H9 (cell line): Measurements from ENCODE around the gene NPS. TPM values are rescaled to one million over a fixed set of nuclear protein-coding genes. Genes with fewer than 3 reads are reported as not detected.

ENCODE experiments used
- DNase-seq: peaks from one replicate; pipeline ENCODE4 v3.0.0-alpha.2; 2017
- H2AFZ ChIP-seq: one replicate; pipeline ENCODE4 v1.6.1; 2013; ENCODE audit warnings: mild to moderate bottlenecking, low read length, control low read depth, moderate library complexity
- H2AK5ac ChIP-seq: 2 replicates; pipeline ENCODE4 v1.6.1; 2013; ENCODE audit warnings: low read length, control low read depth, mixed read lengths; ENCODE audit not compliant: insufficient read length
- H2BK120ac ChIP-seq: one replicate; pipeline ENCODE4 v1.6.1; 2013; ENCODE audit warnings: low read depth, mild to moderate bottlenecking, low read length, control low read depth, inconsistent platforms; ENCODE audit not compliant: poor library complexity, severe bottlenecking
- H2BK12ac ChIP-seq: 2 replicates; pipeline ENCODE4 v1.6.1; 2013; ENCODE audit warnings: low read length, control low read depth, mixed read lengths, low read depth; ENCODE audit not compliant: insufficient read length
- H2BK15ac ChIP-seq: 2 replicates; pipeline ENCODE4 v1.6.1; 2013; ENCODE audit warnings: low read depth, low read length, control low read depth
- H2BK20ac ChIP-seq: one replicate; pipeline ENCODE4 v1.6.1; 2013; ENCODE audit warnings: low read depth, mild to moderate bottlenecking, low read length, control low read depth, inconsistent platforms; ENCODE audit not compliant: poor library complexity, severe bottlenecking
- H2BK5ac ChIP-seq: 2 replicates; pipeline ENCODE4 v1.6.1; 2013; ENCODE audit warnings: low read length, control low read depth, mixed read lengths; ENCODE audit not compliant: insufficient read length
- H3K14ac ChIP-seq: 2 replicates; pipeline ENCODE4 v1.6.1; 2013; ENCODE audit warnings: low read length, control low read depth; ENCODE audit not compliant: insufficient read depth
- H3K18ac ChIP-seq: 2 replicates; pipeline ENCODE4 v1.6.1; 2013; ENCODE audit warnings: low read depth, mild to moderate bottlenecking, mixed read lengths, low read length, control low read depth; ENCODE audit not compliant: insufficient read length
- H3K23ac ChIP-seq: 2 replicates; pipeline ENCODE4 v1.6.1; 2013; ENCODE audit warnings: low read length, control low read depth, mixed read lengths, low read depth; ENCODE audit not compliant: insufficient read length
- H3K23me2 ChIP-seq: 2 replicates; pipeline ENCODE4 v1.6.1; 2013; ENCODE audit warnings: low read depth, mild to moderate bottlenecking, mixed read lengths, low read length, control low read depth; ENCODE audit not compliant: insufficient read length, poor library complexity, severe bottlenecking
- H3K27ac ChIP-seq: 2 replicates; pipeline ENCODE4 v1.5.1; 2013; ENCODE audit warnings: low read length, control low read depth, mixed read lengths, low read depth; ENCODE audit not compliant: insufficient read length
- H3K27me3 ChIP-seq: 2 replicates; pipeline ENCODE4 v1.6.1; 2013; ENCODE audit warnings: low read length, control low read depth, inconsistent platforms; ENCODE audit not compliant: insufficient read depth
- H3K4ac ChIP-seq: 2 replicates; pipeline ENCODE4 v1.6.1; 2013; ENCODE audit warnings: low read depth, mild to moderate bottlenecking, control low read depth, inconsistent platforms, low read length, moderate library complexity
- H3K4me1 ChIP-seq: 2 replicates; pipeline ENCODE4 v1.6.1; 2013; ENCODE audit warnings: low read length, control low read depth, inconsistent platforms; ENCODE audit not compliant: insufficient read depth
- H3K4me2 ChIP-seq: 2 replicates; pipeline ENCODE4 v1.6.1; 2013; ENCODE audit warnings: low read length, control low read depth, mixed read lengths; ENCODE audit not compliant: insufficient read length, insufficient read depth
- H3K56ac ChIP-seq: 2 replicates; pipeline ENCODE4 v1.6.1; 2013; ENCODE audit warnings: low read depth, mild to moderate bottlenecking, mixed read lengths, low read length, control low read depth; ENCODE audit not compliant: insufficient read length
- H3K79me1 ChIP-seq: 2 replicates; pipeline ENCODE4 v1.6.1; 2013; ENCODE audit warnings: low read depth, mild to moderate bottlenecking, moderate library complexity, low read length, control low read depth, inconsistent platforms; ENCODE audit not compliant: insufficient read depth, poor library complexity, severe bottlenecking
- H3K79me2 ChIP-seq: 2 replicates; pipeline ENCODE4 v1.6.1; 2013; ENCODE audit warnings: low read length, control low read depth, inconsistent platforms; ENCODE audit not compliant: insufficient read depth
- H3K9ac ChIP-seq: 2 replicates; pipeline ENCODE4 v1.6.1; 2013; ENCODE audit warnings: low read length, control low read depth, mixed read lengths; ENCODE audit not compliant: insufficient read length; ENCODE audit errors: extremely low read depth
- H3K9me3 ChIP-seq: one replicate; pipeline ENCODE4 v1.6.1; 2013; ENCODE audit warnings: low read depth, low read length, inconsistent platforms; ENCODE audit not compliant: control insufficient read depth
- H3T11ph ChIP-seq: one replicate; pipeline ENCODE4 v1.6.1; 2013; ENCODE audit warnings: mild to moderate bottlenecking, low read length, control low read depth, inconsistent platforms
- H4K20me1 ChIP-seq: one replicate; pipeline ENCODE4 v1.6.1; 2013; ENCODE audit not compliant: control insufficient read depth, insufficient read length, insufficient read depth
- H4K5ac ChIP-seq: 2 replicates; pipeline ENCODE4 v1.6.1; 2013; ENCODE audit warnings: low read depth, mild to moderate bottlenecking, mixed read lengths, low read length, control low read depth; ENCODE audit not compliant: insufficient read length
- H4K8ac ChIP-seq: replicated peaks from 2 replicates; pipeline ENCODE4 v1.6.1; 2013; ENCODE audit warnings: low read length, control low read depth, mixed read lengths, low read depth; ENCODE audit not compliant: insufficient read length
- H4K91ac ChIP-seq: 2 replicates; pipeline ENCODE4 v1.6.1; 2013; ENCODE audit warnings: low read depth, mild to moderate bottlenecking, moderate library complexity, mixed read lengths, low read length, control low read depth; ENCODE audit not compliant: insufficient read length
- H3K27ac Mint-ChIP-seq, 3 experiments: 2 replicates in 2 of 3; 3 replicates in 1 of 3; pipeline ENCODE4 v1.8.0; 2020 to 2021; ENCODE audit warnings: mixed read lengths in 3 of 3, mild to moderate bottlenecking in 1 of 3, moderate library complexity in 1 of 3
- H3K27me3 Mint-ChIP-seq: 2 replicates; pipeline ENCODE4 v1.8.0; 2021; ENCODE audit warnings: low read depth, mild to moderate bottlenecking, moderate library complexity, mixed read lengths
- H3K36me3 Mint-ChIP-seq, 3 experiments: 2 replicates in 2 of 3; 3 replicates in 1 of 3; pipeline ENCODE4 v1.8.0; 2020 to 2021; ENCODE audit warnings: low read depth in 3 of 3, mixed read lengths in 3 of 3; ENCODE audit not compliant: insufficient read depth in 1 of 3
- H3K4me1 Mint-ChIP-seq, 2 experiments: 2 replicates each; pipeline ENCODE4 v1.8.0; 2020; ENCODE audit warnings: mixed read lengths in 2 of 2
- H3K4me3 Mint-ChIP-seq, 2 experiments: 2 replicates in 1 of 2; 3 replicates in 1 of 2; pipeline ENCODE4 v1.8.0; 2020 to 2021; ENCODE audit warnings: mild to moderate bottlenecking in 2 of 2, mixed read lengths in 2 of 2, moderate library complexity in 1 of 2
- H3K9me3 Mint-ChIP-seq, 2 experiments: 2 replicates in 1 of 2; 3 replicates in 1 of 2; pipeline ENCODE4 v1.8.0; 2020; ENCODE audit warnings: mild to moderate bottlenecking in 2 of 2, mixed read lengths in 2 of 2, moderate library complexity in 1 of 2
- WGBS: extraction: QIAGEN DNeasy Blood & Tissue Kit; methylation state at CpG from one replicate; pipeline ENCODE4 v1.1.7; 2013; ENCODE audit warnings: missing lambda C conversion rate, low lambda C conversion rate, mixed read lengths; ENCODE audit not compliant: insufficient read length; ENCODE audit errors: extremely low coverage; 5-methylcytosine and 5-hydroxymethylcytosine counted together
- total RNA-seq: library from RNA; stranded (reverse); gene quantifications from 2 replicates; pipeline ENCODE4 v1.2.1, GENCODE V29; 2021
- TF ChIP-seq, protein P1 (sequence below): fragments of 200-600 bp; sonication (generic); conservative IDR thresholded peaks from 3 replicates; pipeline ENCODE4 v1.8.0; 2021; ENCODE audit warnings: antibody characterized with exemption, mild to moderate bottlenecking

Gene NPS
- total RNA-seq, 1 experiment from 2014 or later = not detected

DNA sequence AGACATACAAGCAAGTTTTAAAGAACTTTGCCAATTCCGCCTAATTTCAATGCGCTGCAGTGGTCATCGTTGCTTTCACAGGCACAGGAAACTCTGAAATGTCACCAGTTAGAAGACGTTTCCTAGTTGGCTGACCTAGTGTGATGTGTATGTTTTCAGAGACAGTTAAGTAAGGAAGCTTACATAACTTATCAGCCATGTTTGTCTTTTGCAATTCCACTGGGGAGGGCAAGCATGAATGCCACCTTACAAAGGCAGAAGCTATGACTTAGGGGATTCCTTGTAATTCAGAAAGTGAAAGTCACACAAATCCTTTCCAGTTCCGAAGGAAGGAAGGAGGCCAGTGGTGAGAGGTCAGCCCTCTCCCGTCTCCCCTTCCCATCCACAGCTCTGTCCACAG, 15.0 kb upstream of the NPS start:
- Histone ChIP-seq H3K23ac (no peak overlapping the region), H4K8ac (no peak overlapping the region), H3K4me2 (no peak overlapping the region), H2BK20ac (no peak overlapping the region), H3K9ac (no peak overlapping the region), H2AK5ac (no peak overlapping the region), H4K5ac (no peak overlapping the region), H3K27ac (no peak overlapping the region), H2BK12ac (no peak overlapping the region), H3K56ac (no peak overlapping the region), H3K14ac (no peak overlapping the region), H3K27me3 (no peaks in the 10 kb centered on the region), H3K18ac (no peak overlapping the region), H3T11ph (no peak overlapping the region), H2BK120ac (no peak overlapping the region), H4K20me1 (no peaks in the 10 kb centered on the region), H3K79me1 (no peaks in the 10 kb centered on the region), H2BK5ac (no peak overlapping the region), H4K91ac (no peak overlapping the region), H2AFZ (no peak overlapping the region), H3K4me1 (no peaks in the 10 kb centered on the region), H3K79me2 (no peaks in the 10 kb centered on the region), H3K23me2 (no peaks in the 10 kb centered on the region), H3K9me3 (no peaks in the 10 kb centered on the region), H2BK15ac (no peak overlapping the region), H3K4ac (no peak overlapping the region)
- TF ChIP-seq, protein P1, sequence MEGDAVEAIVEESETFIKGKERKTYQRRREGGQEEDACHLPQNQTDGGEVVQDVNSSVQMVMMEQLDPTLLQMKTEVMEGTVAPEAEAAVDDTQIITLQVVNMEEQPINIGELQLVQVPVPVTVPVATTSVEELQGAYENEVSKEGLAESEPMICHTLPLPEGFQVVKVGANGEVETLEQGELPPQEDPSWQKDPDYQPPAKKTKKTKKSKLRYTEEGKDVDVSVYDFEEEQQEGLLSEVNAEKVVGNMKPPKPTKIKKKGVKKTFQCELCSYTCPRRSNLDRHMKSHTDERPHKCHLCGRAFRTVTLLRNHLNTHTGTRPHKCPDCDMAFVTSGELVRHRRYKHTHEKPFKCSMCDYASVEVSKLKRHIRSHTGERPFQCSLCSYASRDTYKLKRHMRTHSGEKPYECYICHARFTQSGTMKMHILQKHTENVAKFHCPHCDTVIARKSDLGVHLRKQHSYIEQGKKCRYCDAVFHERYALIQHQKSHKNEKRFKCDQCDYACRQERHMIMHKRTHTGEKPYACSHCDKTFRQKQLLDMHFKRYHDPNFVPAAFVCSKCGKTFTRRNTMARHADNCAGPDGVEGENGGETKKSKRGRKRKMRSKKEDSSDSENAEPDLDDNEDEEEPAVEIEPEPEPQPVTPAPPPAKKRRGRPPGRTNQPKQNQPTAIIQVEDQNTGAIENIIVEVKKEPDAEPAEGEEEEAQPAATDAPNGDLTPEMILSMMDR = no peak
- no peak overlapping the region for H3K4me3 Mint-ChIP-seq
- H3K36me3 Mint-ChIP-seq = 0 out of 7 replicates have a peak, but pooled peaks cover 0 to 2% (median 0%) of the 10 kb centered on the region in 3 experiments
- H3K27ac Mint-ChIP-seq = no peak overlapping the region
- no peaks in the 10 kb centered on the region; the same call in 1 of the 2 replicates for H3K27me3 Mint-ChIP-seq
- no peaks in the 10 kb centered on the region for H3K4me1 Mint-ChIP-seq
- no CpG with 5 or more reads among the region's 6 CpGs for WGBS
- no peak for DNase-seq
- H3K9me3 Mint-ChIP-seq = peaks cover 3 to 4% of the 10 kb centered on the region in 2 experiments; a peak in 3 of 5 replicates
